Activated CD4-positive, alpha-beta T cell treated with anti-CD3 and anti-CD28 coated beads, Interleukin-2, amount 10 ng/mL, durations not matched to agents 24 days and 14 days (primary cell): ENCODE measurements around the gene SF3B2. TPM values are rescaled to one million over a fixed set of nuclear protein-coding genes. Genes with fewer than 3 reads are reported as not detected.

ENCODE experiments used
- DNase-seq: peaks from one replicate; pipeline ENCODE4 v3.0.0; 2022
- H3K27ac Mint-ChIP-seq: one replicate; pipeline ENCODE4 v1.8.0; 2022; ENCODE audit warnings: mild to moderate bottlenecking, mixed read lengths
- H3K27me3 Mint-ChIP-seq: one replicate; pipeline ENCODE4 v1.8.0; 2022; ENCODE audit warnings: mixed read lengths
- H3K36me3 Mint-ChIP-seq: one replicate; pipeline ENCODE4 v1.8.0; 2022; ENCODE audit warnings: low read depth, mild to moderate bottlenecking, mixed read lengths
- H3K4me1 Mint-ChIP-seq: one replicate; pipeline ENCODE4 v1.8.0; 2021; ENCODE audit warnings: mixed read lengths
- H3K4me3 Mint-ChIP-seq: one replicate; pipeline ENCODE4 v1.8.0; 2022; ENCODE audit warnings: mild to moderate bottlenecking, moderate library complexity, mixed read lengths
- H3K9me3 Mint-ChIP-seq: one replicate; pipeline ENCODE4 v1.8.0; 2021; ENCODE audit warnings: mixed read lengths
- intact Hi-C: fragments of 100-400 bp; cut with micrococcal nuclease; formaldehyde crosslinking; loops from one replicate; pipeline ENCODE4 v1.15.1; 2023
- total RNA-seq: library from RNA; stranded (reverse); gene quantifications from 2 replicates; pipeline ENCODE4 v1.2.3, GENCODE V29; 2022

Gene SF3B2
- total RNA-seq, 1 donor from 2014 or later: 283 TPM

- Mint-ChIP-seq H3K4me1 (peaks cover 22% of the 10 kb centered on the region), H3K9me3 (no peaks in the 10 kb centered on the region), H3K27ac (peak overlapping the region; percentile 93), H3K27me3 (peaks cover 7% of the 10 kb centered on the region), H3K36me3 (peaks cover 23% of the 10 kb centered on the region), H3K4me3 (peak overlapping the region; percentile 88)
- intact Hi-C loops: no loop called here
- DNase-seq: no peak
Observed at GRCh38 chr11:66050581-66051231, 1.5 kb upstream of the SF3B2 start.

- DNase-seq: no peak
- intact Hi-C loops: no loop called here
- H3K4me1 Mint-ChIP-seq: peaks cover 21% of the 10 kb centered on the region
- H3K27me3 Mint-ChIP-seq: peaks cover 7% of the 10 kb centered on the region
- H3K27ac Mint-ChIP-seq: peak overlapping the region; percentile 93
- peaks cover 27% of the 10 kb centered on the region for H3K36me3 Mint-ChIP-seq
- no peaks in the 10 kb centered on the region for H3K9me3 Mint-ChIP-seq
- peak overlapping the region; percentile 88 for H3K4me3 Mint-ChIP-seq
Observed at GRCh38 chr11:66051371-66051765, 796 bp upstream of the SF3B2 start.

- H3K27ac Mint-ChIP-seq: peak overlapping the region; percentile 97
- H3K4me3 Mint-ChIP-seq: peak overlapping the region; percentile 88
- DNase-seq: no peak
- H3K4me1 Mint-ChIP-seq: peaks cover 21% of the 10 kb centered on the region
- H3K36me3 Mint-ChIP-seq: peaks cover 39% of the 10 kb centered on the region
- intact Hi-C loops: loop anchor here (1.0 kb wide), 3 partner anchors 16 to 194 kb away; partner anchors contain the start of genes BANF1, CFL1 and EIF1AD
- H3K27me3 Mint-ChIP-seq: peaks cover 6% of the 10 kb centered on the region
- no peaks in the 10 kb centered on the region for H3K9me3 Mint-ChIP-seq
Observed at GRCh38 chr11:66052664-66052982, 459 bp downstream of the SF3B2 start.

- intact Hi-C loops: no loop called here
- no peak for DNase-seq
- H3K4me1 Mint-ChIP-seq: peaks cover 21% of the 10 kb centered on the region
- H3K4me3 Mint-ChIP-seq: no peak overlapping the region
- no peaks in the 10 kb centered on the region for H3K27me3 Mint-ChIP-seq
- no peak overlapping the region for H3K27ac Mint-ChIP-seq
- H3K36me3 Mint-ChIP-seq: peaks cover 55% of the 10 kb centered on the region
- H3K9me3 Mint-ChIP-seq: no peaks in the 10 kb centered on the region
Observed at GRCh38 chr11:66055021-66055420, 2.9 kb downstream of the SF3B2 start.

- Mint-ChIP-seq H3K4me1 (peaks cover 24% of the 10 kb centered on the region), H3K9me3 (no peaks in the 10 kb centered on the region), H3K4me3 (no peak overlapping the region), H3K27ac (no peak overlapping the region), H3K36me3 (peaks cover 70% of the 10 kb centered on the region), H3K27me3 (no peaks in the 10 kb centered on the region)
- intact Hi-C loops: no loop called here
- no peak for DNase-seq
Observed at GRCh38 chr11:66056501-66056900, 4.3 kb downstream of the SF3B2 start.

- Mint-ChIP-seq H3K4me3 (no peak overlapping the region), H3K27ac (peak overlapping the region; percentile 15), H3K4me1 (peaks cover 30% of the 10 kb centered on the region), H3K27me3 (no peaks in the 10 kb centered on the region), H3K36me3 (peaks cover 82% of the 10 kb centered on the region), H3K9me3 (no peaks in the 10 kb centered on the region)
- intact Hi-C loops: no loop called here
- no peak for DNase-seq
Observed at GRCh38 chr11:66059966-66060680, 8.0 kb downstream of the SF3B2 start.

GRCh38 chr11:66061268-66061667 lies 9.1 kb downstream of the SF3B2 start:
- peaks cover 34% of the 10 kb centered on the region for H3K4me1 Mint-ChIP-seq
- no peaks in the 10 kb centered on the region for H3K27me3 Mint-ChIP-seq
- no peaks in the 10 kb centered on the region for H3K9me3 Mint-ChIP-seq
- intact Hi-C loops: no loop called here
- peak overlapping the region; percentile 16 for H3K4me3 Mint-ChIP-seq
- peaks cover 81% of the 10 kb centered on the region for H3K36me3 Mint-ChIP-seq
- DNase-seq: no peak
- H3K27ac Mint-ChIP-seq: peak overlapping the region; percentile 15

GRCh38 chr11:66062408-66062807 lies 10.2 kb downstream of the SF3B2 start:
- Mint-ChIP-seq H3K4me3 (no peak overlapping the region), H3K27me3 (no peaks in the 10 kb centered on the region), H3K9me3 (no peaks in the 10 kb centered on the region), H3K27ac (no peak overlapping the region), H3K36me3 (peaks cover 81% of the 10 kb centered on the region), H3K4me1 (peaks cover 41% of the 10 kb centered on the region)
- intact Hi-C loops: no loop called here
- no peak for DNase-seq

GRCh38 chr11:66063900-66064299 lies 11.7 kb downstream of the SF3B2 start:
- intact Hi-C loops: no loop called here
- Mint-ChIP-seq H3K36me3 (peaks cover 79% of the 10 kb centered on the region), H3K4me3 (no peak overlapping the region), H3K9me3 (no peaks in the 10 kb centered on the region), H3K27ac (peak overlapping the region; percentile 12), H3K27me3 (no peaks in the 10 kb centered on the region), H3K4me1 (peaks cover 49% of the 10 kb centered on the region)
- DNase-seq: no peak

- Mint-ChIP-seq H3K4me1 (peaks cover 54% of the 10 kb centered on the region), H3K9me3 (no peaks in the 10 kb centered on the region), H3K36me3 (peaks cover 82% of the 10 kb centered on the region), H3K27ac (no peak overlapping the region), H3K4me3 (no peak overlapping the region), H3K27me3 (no peaks in the 10 kb centered on the region)
- intact Hi-C loops: no loop called here
- DNase-seq: no peak
Observed at GRCh38 chr11:66064571-66064970, 12.4 kb downstream of the SF3B2 start.

- peaks cover 46% of the 10 kb centered on the region for H3K4me1 Mint-ChIP-seq
- intact Hi-C loops: no loop called here
- H3K36me3 Mint-ChIP-seq: peaks cover 71% of the 10 kb centered on the region
- DNase-seq: no peak
- peak overlapping the region; percentile 57 for H3K27ac Mint-ChIP-seq
- H3K9me3 Mint-ChIP-seq: no peaks in the 10 kb centered on the region
- H3K27me3 Mint-ChIP-seq: no peaks in the 10 kb centered on the region
- H3K4me3 Mint-ChIP-seq: no peak overlapping the region
Observed at GRCh38 chr11:66066751-66067150, 14.6 kb downstream of the SF3B2 start.

- no peak overlapping the region for H3K27ac Mint-ChIP-seq
- no peaks in the 10 kb centered on the region for H3K27me3 Mint-ChIP-seq
- intact Hi-C loops: loop anchor here (1.0 to 2.0 kb wide), 4 partner anchors 15 to 67 kb away; partner anchors contain the start of gene SF3B2
- H3K9me3 Mint-ChIP-seq: no peaks in the 10 kb centered on the region
- DNase-seq: no peak
- peaks cover 55% of the 10 kb centered on the region for H3K4me1 Mint-ChIP-seq
- no peak overlapping the region for H3K4me3 Mint-ChIP-seq
- peaks cover 75% of the 10 kb centered on the region for H3K36me3 Mint-ChIP-seq
Observed at GRCh38 chr11:66067640-66068039, 15.5 kb downstream of the SF3B2 start.

- peak overlapping the region; percentile 92 for H3K27ac Mint-ChIP-seq
- H3K36me3 Mint-ChIP-seq: peaks cover 75% of the 10 kb centered on the region
- peak overlapping the region; percentile 45 for H3K4me3 Mint-ChIP-seq
- peaks cover 56% of the 10 kb centered on the region for H3K4me1 Mint-ChIP-seq
- intact Hi-C loops: loop anchor here (1.0 to 2.0 kb wide), 4 partner anchors 16 to 66 kb away; partner anchors contain the start of gene SF3B2
- DNase-seq: peak; percentile 93
- H3K9me3 Mint-ChIP-seq: no peaks in the 10 kb centered on the region
- H3K27me3 Mint-ChIP-seq: no peaks in the 10 kb centered on the region
Observed at GRCh38 chr11:66068154-66068821, 16.1 kb downstream of the SF3B2 start.
